Measurements from ENCODE around the gene MAL.

Gene MAL

DNA sequence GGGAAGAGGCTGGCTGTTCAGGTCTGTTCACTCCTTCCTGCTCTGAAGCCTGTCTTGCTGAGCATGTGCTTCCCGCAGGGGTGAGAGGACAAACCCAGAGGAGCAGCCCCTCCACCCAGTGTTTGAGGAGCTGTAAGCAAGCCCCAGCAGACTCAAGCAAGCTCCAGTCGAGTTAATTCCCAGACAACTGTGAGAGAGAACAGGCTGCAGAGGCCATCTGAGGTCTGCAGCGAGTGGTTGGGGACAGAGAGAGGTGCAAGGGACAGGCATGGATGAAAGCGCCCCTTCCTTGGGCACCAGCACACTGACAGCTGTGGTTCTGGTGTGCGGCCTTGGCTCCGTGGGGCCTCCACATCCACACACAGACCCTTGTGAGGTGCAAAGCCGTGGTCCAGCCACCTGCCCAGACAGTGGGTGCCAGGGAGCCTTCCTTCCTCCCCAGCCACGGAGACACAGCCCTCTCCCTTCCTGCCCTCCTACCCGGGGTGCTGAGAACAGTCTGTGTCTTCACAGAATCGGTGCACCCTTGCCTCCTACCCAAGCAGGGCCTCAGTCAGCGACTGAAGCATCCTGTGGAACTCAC, 36.2 kb downstream of the MAL start:
- Histone ChIP-seq H3K9ac (ENCODE audit: low read length) (no peak overlapping the region), H3K36me3 (ENCODE audit: control insufficient read depth, insufficient read depth, low read length, severe bottlenecking) (no peaks in the 10 kb centered on the region), H3K9me3 (ENCODE audit: control insufficient read depth, low read length) (peaks cover 9% of the 10 kb centered on the region), H3K4me3 (ENCODE audit: low read length) (no peak overlapping the region), H3K27me3 (replicated peaks; ENCODE audit: control insufficient read depth, insufficient read depth, low read length) (peaks cover 50% of the 10 kb centered on the region), H3K4me1 (ENCODE audit: control insufficient read depth, insufficient read depth, low read length) (no peaks in the 10 kb centered on the region)
- DNase-seq (ENCODE audit: low read depth): no peak

DNA sequence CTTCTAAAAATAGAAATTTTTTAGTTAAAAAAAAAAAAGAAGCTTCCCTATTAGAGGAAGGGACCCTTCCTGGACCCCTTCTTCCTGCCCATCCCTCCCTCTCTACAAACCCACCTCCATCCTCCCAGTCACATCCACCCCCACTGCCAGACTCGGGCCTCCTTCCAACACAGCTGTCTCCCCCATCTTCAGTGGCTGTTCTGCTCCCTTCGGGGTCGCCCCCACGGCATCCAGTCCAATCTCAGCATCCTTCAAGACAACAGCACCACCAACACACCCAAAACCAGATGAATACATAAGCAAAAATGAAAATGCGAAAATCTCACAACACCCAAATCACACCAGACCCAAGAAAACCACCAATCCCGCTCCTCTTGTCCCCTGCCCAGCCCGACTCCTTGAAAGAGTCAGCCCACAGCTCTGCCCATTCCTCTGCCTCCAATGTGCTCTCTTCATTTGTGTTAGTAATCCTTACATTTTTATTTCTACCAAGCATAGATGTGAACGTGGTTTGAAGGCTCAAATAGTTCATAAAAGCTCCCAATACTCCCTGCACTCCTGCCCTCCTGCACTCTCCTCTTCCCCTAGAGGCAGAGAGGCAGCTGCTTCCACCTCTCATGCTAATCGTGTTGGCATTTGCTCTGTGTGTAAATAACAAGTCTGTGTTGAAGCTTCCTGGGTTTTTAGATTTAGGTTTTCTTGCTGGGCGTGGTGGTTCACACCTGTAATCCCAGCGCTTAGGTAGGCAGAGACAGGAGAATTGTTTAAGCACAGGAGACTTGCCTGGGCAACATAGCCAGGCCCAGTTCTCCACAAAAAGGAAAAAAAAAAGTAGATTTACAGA, 37.0 kb downstream of the MAL start:
- H3K4me1 ChIP-seq (ENCODE audit: control insufficient read depth, insufficient read depth, low read length): no peaks in the 10 kb centered on the region
- DNase-seq (ENCODE audit: low read depth): no peak
- H3K27me3 ChIP-seq (replicated peaks; ENCODE audit: control insufficient read depth, insufficient read depth, low read length): peaks cover 50% of the 10 kb centered on the region
- H3K4me3 ChIP-seq (ENCODE audit: low read length): no peak overlapping the region
- H3K9ac ChIP-seq (ENCODE audit: low read length): no peak overlapping the region
- no peaks in the 10 kb centered on the region for H3K36me3 ChIP-seq (ENCODE audit: control insufficient read depth, insufficient read depth, low read length, severe bottlenecking)
- peaks cover 9% of the 10 kb centered on the region for H3K9me3 ChIP-seq (ENCODE audit: control insufficient read depth, low read length)

DNA sequence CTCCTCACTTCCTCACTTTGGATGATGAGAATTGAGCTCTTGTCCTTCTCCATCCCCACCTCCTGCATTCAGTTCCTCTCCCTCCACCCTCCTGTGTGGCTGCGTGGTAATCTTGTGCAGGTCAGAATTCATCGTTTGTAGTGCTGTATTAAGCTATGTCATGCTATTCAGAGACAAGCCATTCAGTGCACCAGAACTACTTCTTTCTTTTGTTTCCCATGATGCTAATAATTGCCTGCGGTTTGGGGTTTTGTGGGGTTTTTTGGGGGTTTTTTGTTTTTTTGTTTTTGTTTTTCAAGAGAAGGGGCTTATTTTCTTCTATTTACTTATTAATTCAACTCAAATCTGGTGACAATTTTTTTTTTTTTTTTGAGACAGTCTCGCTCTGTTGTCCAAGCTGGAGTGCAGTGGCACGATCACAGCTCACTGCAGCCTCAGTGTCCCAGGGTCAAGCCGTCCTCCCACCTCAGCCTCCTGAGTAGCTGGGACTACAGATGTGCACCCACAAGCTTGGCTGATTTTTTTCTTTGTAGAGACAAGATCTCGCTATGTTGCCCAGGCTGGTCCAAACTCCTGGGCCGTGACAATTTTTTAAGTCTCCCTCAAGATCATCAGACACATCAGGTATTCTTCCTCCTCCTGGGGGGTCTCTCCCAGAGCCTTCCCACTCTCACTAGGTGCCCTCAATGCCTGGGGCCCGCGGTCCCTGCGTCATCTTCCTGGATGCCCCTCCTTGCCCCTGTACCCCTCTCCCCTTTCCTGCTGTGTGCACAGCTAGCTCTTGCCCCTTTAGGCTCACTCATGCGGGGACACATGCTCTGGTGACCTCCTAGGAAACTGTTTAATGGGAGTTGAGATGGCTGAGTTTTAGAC, 37.8 kb downstream of the MAL start:
- DNase-seq (ENCODE audit: low read depth): no peak
- Histone ChIP-seq H3K27me3 (replicated peaks; ENCODE audit: control insufficient read depth, insufficient read depth, low read length) (peaks cover 45% of the 10 kb centered on the region), H3K9me3 (ENCODE audit: control insufficient read depth, low read length) (peaks cover 9% of the 10 kb centered on the region), H3K4me1 (ENCODE audit: control insufficient read depth, insufficient read depth, low read length) (no peaks in the 10 kb centered on the region), H3K9ac (ENCODE audit: low read length) (no peak overlapping the region), H3K4me3 (ENCODE audit: low read length) (no peak overlapping the region), H3K36me3 (ENCODE audit: control insufficient read depth, insufficient read depth, low read length, severe bottlenecking) (no peaks in the 10 kb centered on the region)

DNA sequence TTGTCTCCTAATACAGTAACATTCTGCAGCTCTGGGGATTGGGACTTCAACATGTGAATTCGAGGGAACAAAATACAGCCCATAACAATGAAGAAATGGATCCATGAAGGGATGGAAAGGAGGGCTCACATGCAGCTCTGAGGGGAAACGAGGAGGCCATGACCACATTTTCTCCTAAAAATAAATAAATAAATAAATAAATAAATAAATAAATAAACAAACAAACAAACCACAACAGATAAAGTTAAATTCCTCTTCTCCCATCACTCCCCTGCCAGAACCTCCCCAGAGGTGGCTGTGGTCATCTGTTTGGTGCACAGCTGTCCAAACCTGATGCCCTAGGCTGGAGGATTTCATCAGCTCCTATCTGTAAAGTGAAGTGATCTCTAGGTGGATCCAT, 42.7 kb downstream of the MAL start:
- Histone ChIP-seq H3K27me3 (replicated peaks; ENCODE audit: control insufficient read depth, insufficient read depth, low read length) (peaks cover 36% of the 10 kb centered on the region), H3K4me1 (ENCODE audit: control insufficient read depth, insufficient read depth, low read length) (no peaks in the 10 kb centered on the region), H3K9me3 (ENCODE audit: control insufficient read depth, low read length) (peaks cover 9% of the 10 kb centered on the region), H3K4me3 (ENCODE audit: low read length) (no peak overlapping the region), H3K9ac (ENCODE audit: low read length) (no peak overlapping the region), H3K36me3 (ENCODE audit: control insufficient read depth, insufficient read depth, low read length, severe bottlenecking) (no peaks in the 10 kb centered on the region)
- no peak for DNase-seq (ENCODE audit: low read depth)

DNA sequence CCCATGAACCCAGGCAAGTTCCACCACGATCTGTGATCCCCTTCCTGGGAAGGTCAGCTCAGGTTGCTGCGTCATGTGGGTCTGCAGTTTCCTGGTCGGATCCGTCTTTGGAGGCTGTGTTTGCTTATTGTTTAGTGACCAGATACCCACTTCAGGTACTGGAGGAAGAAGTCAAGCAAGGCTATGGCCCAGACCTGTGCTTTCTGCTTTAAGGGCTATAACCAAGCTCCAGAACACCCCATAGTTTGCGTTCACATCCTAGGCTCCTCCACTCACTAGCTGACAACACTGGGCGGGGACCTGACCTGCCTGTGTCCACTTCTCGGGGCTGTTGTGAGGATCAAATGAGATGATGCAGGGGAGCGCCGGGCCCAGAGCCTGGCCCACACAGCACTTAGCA, 44.0 kb downstream of the MAL start:
- Histone ChIP-seq H3K27me3 (replicated peaks; ENCODE audit: control insufficient read depth, insufficient read depth, low read length) (peaks cover 41% of the 10 kb centered on the region), H3K9ac (ENCODE audit: low read length) (no peak overlapping the region), H3K4me3 (ENCODE audit: low read length) (no peak overlapping the region), H3K36me3 (ENCODE audit: control insufficient read depth, insufficient read depth, low read length, severe bottlenecking) (no peaks in the 10 kb centered on the region), H3K4me1 (ENCODE audit: control insufficient read depth, insufficient read depth, low read length) (no peaks in the 10 kb centered on the region), H3K9me3 (ENCODE audit: control insufficient read depth, low read length) (peaks cover 9% of the 10 kb centered on the region)
- DNase-seq (ENCODE audit: low read depth): no peak

DNA sequence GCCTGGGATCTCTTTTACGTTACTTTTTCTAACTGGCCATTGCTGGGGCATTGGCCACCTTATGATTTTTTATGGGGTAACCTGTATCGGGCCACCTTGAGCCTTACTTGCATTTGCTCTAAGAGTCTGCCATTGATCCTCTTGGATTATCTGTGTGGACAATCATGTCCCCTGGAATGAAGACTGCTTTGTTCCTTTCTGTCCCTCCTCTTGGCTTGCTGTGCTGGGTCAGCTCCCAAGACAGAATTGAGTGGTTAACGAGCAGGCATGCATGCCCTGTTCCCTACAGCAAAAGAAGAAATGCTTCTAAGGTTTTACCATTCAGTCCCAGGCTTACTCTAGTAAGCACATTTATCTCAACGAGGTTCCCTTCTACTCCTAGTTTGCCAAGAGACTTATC, 46.3 kb downstream of the MAL start:
- peaks cover 59% of the 10 kb centered on the region for H3K27me3 ChIP-seq (replicated peaks; ENCODE audit: control insufficient read depth, insufficient read depth, low read length)
- no peaks in the 10 kb centered on the region for H3K36me3 ChIP-seq (ENCODE audit: control insufficient read depth, insufficient read depth, low read length, severe bottlenecking)
- peaks cover under 1% of the 10 kb centered on the region for H3K4me1 ChIP-seq (ENCODE audit: control insufficient read depth, insufficient read depth, low read length)
- no peaks in the 10 kb centered on the region for H3K9me3 ChIP-seq (ENCODE audit: control insufficient read depth, low read length)
- no peak for DNase-seq (ENCODE audit: low read depth)
- H3K9ac ChIP-seq (ENCODE audit: low read length): no peak overlapping the region
- H3K4me3 ChIP-seq (ENCODE audit: low read length): no peak overlapping the region

DNA sequence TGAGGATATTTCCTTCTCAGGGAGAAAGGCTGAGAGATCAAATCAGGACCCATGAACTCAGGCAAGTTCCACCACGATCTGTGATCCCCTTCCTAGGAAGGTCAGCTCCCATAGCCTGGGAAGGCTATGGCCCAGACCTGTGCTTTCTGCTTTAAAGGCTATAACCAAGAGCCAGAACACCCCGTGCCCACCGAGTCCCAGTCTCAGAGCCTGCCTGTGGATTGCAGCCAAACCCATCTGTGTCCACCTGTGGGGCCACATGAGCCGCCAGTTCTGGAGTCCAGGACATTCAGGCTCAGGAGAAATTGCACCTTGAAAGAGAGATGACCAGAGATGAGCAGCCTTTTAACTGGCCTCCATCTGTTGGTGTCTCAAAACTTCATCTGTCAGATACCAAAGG, 46.9 kb downstream of the MAL start:
- Histone ChIP-seq H3K27me3 (replicated peaks; ENCODE audit: control insufficient read depth, insufficient read depth, low read length) (peaks cover 63% of the 10 kb centered on the region), H3K36me3 (ENCODE audit: control insufficient read depth, insufficient read depth, low read length, severe bottlenecking) (no peaks in the 10 kb centered on the region), H3K4me1 (ENCODE audit: control insufficient read depth, insufficient read depth, low read length) (peaks cover 4% of the 10 kb centered on the region), H3K9me3 (ENCODE audit: control insufficient read depth, low read length) (no peaks in the 10 kb centered on the region), H3K4me3 (ENCODE audit: low read length) (no peak overlapping the region), H3K9ac (ENCODE audit: low read length) (no peak overlapping the region)
- no peak for DNase-seq (ENCODE audit: low read depth)

DNA sequence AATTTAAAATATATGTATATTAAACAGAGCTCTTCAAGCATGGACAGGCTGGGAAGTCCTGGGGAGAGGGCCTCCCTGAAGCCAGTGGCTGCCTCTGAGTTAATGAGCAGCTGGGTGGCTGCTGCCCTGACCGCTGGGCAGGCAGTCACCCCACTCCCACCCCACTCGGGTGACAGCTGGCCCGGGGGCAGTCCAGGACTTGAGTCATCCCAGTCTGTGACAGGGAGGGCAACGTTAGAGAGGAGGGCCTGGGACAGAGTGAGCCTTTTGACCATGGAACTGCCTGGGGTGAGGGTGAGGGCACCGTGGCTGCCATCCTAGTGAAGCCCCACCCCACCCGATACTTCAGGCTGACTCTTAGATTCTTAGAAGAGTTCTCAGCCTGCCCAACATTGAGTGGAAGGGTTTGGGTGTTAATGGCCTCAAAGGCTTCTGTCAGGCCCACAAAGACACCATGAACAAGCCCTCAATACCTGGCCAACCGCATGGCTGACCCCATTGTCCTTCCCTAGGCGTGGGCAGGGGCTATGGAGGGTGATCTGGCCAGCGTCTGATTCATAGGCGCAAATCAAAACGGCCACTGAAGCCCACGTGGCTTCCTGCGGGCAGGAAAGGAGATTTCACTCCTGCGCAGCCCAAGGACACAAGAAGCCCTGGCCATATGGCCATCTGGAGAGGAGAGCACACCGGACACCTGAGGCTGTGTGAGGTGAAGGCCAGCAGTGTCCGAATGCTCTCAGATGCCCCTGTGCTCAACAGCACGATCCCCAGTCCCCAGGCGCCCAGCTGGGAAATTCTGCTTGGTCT, 48.6 kb downstream of the MAL start:
- Histone ChIP-seq H3K4me3 (ENCODE audit: low read length) (no peak overlapping the region), H3K9me3 (ENCODE audit: control insufficient read depth, low read length) (no peaks in the 10 kb centered on the region), H3K27me3 (replicated peaks; ENCODE audit: control insufficient read depth, insufficient read depth, low read length) (peaks cover 67% of the 10 kb centered on the region), H3K9ac (ENCODE audit: low read length) (no peak overlapping the region), H3K36me3 (ENCODE audit: control insufficient read depth, insufficient read depth, low read length, severe bottlenecking) (no peaks in the 10 kb centered on the region), H3K4me1 (ENCODE audit: control insufficient read depth, insufficient read depth, low read length) (peaks cover 4% of the 10 kb centered on the region)
- no peak for DNase-seq (ENCODE audit: low read depth)

DNA sequence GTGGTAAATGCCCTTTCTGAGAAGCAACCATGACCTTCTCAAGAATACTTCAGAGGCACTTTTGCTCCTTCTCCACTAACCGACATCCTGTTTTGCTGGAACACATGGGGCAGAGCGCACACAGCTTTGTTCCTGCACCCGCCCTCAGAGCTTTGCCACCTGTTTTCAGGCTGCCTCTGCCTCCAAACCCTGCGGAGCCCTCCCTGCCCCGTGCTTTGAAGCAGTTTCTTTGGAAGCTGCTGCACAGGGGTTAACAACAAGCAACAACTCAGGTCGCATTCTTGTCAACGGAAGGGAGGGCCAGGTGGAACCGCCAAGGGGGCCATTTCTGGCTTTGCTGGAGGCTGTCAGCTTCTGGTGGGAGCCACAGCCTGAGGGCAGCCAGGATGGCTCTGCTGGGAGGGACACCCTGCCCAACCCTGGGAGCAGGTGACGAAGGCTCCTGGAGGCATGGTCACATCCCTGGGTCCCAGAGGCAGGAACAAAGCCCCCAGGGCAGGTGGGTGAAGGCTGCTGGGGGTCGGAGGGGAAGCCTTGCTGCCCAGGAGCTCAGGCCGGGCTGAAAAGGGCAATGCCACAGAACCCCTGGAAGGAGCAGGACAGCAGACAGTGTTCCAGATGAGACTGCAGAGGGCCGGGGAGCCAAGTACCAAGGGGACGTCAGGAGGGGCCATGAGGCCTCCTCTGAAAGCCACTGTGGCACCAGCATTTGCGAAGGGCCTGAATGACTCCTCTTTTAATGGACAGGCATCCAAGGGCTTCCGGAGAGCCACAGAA, 49.3 kb downstream of the MAL start:
- no peak overlapping the region for H3K9ac ChIP-seq (ENCODE audit: low read length)
- no peaks in the 10 kb centered on the region for H3K36me3 ChIP-seq (ENCODE audit: control insufficient read depth, insufficient read depth, low read length, severe bottlenecking)
- H3K9me3 ChIP-seq (ENCODE audit: control insufficient read depth, low read length): no peaks in the 10 kb centered on the region
- no peak for DNase-seq (ENCODE audit: low read depth)
- H3K4me1 ChIP-seq (ENCODE audit: control insufficient read depth, insufficient read depth, low read length): peaks cover 4% of the 10 kb centered on the region
- H3K4me3 ChIP-seq (ENCODE audit: low read length): no peak overlapping the region
- peaks cover 59% of the 10 kb centered on the region for H3K27me3 ChIP-seq (replicated peaks; ENCODE audit: control insufficient read depth, insufficient read depth, low read length)

DNA sequence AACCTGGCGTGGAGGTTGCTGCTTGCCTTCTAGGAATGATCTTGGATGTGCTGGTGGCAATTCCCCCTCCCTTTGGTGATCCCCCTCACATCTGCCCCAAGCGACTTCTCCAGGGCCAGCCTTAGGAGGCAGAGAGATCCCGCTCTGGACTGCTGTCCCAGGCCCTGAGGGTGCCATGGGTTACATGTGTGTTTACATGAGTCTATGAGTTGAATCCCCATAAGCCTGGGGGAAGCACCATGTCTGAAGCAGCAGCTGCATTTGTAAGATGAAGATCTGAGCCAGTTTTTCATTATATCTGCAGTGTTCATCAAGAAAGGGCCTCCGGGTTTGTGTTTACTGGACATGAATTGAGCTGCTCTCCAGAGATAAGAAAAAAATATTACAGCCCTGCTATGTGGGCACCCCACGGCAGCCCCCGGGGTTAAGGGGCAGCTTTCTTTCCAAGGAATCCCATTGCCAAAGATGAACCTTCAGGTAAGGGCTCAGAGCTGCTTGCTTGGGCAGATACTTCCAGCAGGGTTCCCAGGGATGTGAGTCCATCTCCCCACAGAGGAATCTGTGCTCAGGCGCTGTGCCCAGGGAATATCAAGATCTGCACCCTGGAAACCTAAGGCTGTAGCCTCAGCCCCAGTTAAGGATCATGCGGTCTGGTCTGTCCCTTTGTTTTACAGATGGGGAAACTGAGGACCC, 50.1 kb downstream of the MAL start:
- no peak overlapping the region for H3K9ac ChIP-seq (ENCODE audit: low read length)
- peaks cover 4% of the 10 kb centered on the region for H3K4me1 ChIP-seq (ENCODE audit: control insufficient read depth, insufficient read depth, low read length)
- no peak overlapping the region for H3K4me3 ChIP-seq (ENCODE audit: low read length)
- H3K9me3 ChIP-seq (ENCODE audit: control insufficient read depth, low read length): no peaks in the 10 kb centered on the region
- no peaks in the 10 kb centered on the region for H3K36me3 ChIP-seq (ENCODE audit: control insufficient read depth, insufficient read depth, low read length, severe bottlenecking)
- no peak for DNase-seq (ENCODE audit: low read depth)
- H3K27me3 ChIP-seq (replicated peaks; ENCODE audit: control insufficient read depth, insufficient read depth, low read length): peaks cover 59% of the 10 kb centered on the region

All from adipocyte (in vitro differentiated cells).